ENCODE results near the gene P3H4.

Gene P3H4

DNA sequence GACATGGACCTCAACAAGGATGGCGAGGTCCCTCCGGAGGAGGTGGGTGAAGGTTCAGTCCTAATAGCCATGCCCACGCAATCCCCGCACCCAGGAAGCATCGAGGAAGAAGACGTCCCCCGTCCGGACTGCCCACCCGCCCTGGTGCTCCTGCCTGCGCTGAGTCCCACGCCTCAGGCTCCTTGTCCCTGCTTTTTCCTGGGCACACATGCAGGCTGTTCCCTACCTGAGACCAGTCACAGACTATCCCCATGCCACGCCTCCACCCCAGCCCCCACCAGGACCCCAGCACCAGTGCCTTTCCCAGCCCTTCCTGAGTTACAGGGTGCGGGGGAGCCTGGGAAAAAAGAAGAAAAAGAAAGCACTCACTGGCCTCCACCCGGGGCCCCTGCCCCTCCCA, 10.0 kb upstream of the P3H4 start:
- DNase-seq: no peak

DNA sequence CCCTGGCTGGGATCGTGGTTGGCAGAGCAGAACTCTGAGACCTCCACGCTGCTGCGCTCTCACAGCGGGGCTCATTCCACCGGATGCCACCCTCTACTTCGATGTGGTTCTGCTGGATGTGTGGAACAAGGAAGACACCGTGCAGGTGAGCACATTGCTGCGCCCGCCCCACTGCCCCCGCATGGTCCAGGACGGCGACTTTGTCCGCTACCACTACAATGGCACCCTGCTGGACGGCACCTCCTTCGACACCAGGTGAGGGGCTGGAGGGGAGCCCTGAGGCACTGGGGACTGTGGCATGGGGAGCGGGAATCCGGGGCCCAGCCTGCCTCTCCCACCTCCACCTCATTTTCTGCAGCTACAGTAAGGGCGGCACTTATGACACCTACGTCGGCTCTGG, 6.3 kb upstream of the P3H4 start:
- no peak for DNase-seq

DNA sequence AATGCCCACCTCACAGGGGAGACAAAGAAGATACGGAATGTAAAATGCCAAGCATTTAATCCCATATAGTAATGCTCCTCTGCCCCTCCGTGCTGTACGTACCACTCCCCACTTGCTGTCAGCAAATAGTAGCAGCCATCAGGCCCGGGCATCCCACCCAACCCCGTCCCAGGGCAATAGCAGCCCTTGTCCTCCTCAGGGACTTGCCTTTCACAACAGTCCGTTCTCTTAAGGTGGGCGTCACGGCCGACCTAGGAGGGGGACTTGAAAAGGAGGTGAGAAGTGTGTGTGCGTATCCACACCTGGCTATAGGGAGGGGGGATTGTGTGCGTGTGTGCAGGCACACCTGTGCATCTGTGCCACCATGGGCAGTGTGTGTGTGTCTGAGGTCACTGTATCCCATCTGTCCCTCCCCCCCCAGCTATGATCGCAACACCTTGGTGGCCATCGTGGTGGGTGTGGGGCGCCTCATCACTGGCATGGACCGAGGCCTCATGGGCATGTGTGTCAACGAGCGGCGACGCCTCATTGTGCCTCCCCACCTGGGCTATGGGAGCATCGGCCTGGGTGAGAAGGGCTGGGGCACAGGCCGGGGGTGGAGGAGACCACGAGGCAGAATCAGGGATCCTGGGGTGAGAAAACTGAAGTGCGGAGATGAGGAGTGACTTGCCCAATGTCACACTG, 5.0 kb upstream of the P3H4 start:
- DNase-seq: no peak

DNA sequence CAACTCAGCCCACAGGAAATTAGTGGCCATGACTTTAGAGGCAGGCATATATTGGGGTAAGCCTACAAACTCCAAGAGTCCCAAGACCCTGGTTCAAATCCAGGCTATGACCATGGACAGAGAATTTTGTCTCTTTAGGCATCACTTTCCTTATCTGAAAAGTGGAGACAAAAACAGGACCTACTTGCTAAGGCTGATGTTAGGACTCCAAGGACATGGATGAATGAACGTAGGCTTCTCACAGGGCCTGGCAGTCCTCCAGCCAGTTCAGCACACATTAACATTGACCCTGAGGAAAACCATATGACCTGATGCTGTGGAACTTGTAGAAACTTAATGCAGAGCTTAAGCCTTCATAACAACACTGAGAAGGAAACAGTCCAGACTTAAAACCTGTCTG, 2.4 kb upstream of the P3H4 start:
- DNase-seq: no peak

DNA sequence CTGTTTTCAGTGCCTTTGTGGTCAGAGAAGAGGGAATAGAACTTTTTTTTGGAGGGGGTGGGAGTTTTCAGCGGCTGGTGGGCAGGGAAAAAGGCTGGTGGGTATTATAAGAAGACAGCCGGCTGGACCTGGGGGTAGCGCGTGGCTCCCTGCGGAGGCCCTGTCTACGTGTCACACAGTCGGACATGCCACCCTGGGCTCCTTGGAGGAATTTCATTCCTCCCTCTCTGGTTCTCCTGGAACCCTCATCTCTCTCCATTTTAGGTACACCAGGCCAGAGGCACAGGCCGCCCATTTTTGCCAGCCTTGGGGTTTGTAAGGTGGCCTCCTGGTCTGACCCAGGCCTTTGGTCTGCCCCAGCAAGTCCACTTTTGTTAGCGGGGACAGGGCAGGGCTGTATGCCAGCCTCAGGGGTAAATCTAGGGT, 2.0 kb upstream of the P3H4 start:
- DNase-seq: no peak

DNA sequence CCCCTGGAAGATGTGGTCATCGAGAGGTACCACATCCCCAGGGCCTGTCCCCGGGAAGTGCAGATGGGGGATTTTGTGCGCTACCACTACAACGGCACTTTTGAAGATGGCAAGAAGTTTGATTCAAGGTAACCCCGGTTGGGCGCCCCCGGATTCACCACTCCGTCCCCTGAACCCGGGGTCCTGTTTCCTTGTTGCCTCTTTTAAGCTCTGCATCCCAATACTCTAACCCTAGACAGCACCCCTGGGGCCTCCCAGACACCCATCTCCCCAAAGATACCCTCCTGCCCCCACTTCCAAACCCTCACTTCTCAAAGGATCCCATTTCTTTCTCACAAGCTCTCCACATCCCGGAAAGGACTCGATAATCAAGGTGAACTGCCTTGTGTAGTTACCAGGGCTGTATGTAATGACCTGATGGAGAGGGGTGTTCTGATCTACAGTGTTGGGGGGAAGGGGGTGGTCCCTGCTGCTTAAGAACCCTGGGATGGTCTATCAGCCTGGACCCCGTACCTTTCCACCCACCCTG, 1.5 kb upstream of the P3H4 start:
- DNase-seq: no peak

DNA sequence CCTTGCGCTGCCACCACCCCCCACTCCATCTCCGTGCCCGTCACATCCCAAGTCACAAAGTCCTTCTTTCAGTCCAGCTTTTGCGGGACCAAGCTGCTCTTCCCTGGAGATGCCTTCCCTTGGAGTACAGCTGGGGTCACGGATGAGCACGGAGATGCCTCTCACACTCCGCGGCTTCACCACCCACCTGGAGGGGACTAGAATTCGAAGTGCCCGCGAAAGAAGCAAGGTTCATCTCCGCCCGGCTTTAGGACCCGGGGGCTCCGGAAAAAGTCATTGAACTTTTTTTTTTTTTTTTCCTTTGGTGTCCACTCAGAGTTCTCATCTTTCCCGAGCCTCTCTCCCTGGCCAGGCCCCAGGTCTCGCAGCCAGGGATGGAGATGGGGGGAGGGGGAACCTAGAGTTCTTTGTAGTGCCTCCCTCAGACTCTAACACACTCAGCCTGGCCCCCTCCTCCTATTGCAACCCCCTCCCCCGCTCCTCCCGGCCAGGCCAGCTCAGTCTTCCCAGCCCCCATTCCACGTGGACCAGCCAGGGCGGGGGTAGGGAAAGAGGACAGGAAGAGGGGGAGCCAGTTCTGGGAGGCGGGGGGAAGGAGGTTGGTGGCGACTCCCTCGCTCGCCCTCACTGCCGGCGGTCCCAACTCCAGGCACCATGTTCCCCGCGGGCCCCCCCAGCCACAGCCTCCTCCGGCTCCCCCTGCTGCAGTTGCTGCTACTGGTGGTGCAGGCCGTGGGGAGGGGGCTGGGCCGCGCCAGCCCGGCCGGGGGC, 817 bp upstream of the P3H4 start, which contains the start of gene FKBP10:
Gene FKBP10, plus strand, starts transcription at position 624 of the 771 bp plus-strand sequence. Its CDS starts 31 bp downstream, at position 655.
- DNase-seq: peak; percentile 77

DNA sequence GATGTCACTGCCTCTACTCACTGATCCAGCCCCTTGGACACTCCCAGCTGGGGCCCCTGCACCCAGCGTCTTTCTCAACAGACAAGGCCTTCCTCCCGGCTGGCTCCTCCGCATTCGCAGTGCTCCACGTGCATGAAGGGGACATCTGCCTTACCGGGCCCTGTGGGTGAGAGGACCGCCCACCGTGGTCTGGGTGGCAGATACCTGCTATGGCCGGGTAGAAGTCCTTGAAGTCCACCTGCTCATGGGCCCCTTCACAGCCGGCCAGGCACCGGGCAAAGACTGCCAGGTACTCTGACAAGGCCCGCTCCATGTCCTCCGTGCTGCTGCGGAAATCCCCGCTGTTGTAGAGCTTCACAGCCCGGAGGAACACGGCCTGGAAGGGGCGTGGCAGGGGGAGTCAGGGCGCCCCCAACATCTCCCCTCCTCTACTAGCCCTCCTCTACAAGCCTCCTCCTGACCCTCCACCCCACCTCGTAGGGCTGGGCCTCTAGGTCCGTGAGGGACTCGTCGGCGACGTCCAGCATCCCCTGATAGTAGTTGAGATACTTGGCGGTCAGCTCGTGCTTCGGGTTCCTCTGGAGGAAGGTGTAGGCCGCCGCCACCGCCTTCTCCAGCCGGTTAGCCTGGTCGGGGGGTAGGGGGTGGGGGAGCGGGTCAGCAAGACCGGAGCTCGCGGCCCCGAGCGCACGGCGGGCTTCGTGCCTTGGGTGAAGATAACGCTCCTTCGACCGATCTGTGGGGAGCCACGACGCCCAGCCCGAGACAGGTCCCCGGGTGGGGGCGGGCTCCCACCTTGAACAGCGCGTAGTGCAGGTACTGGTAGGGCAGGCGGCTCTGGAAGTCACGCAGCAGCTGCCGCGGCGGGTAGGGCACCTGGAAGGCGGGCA, 845 bp downstream of the P3H4 start:
- peak; percentile 57 for DNase-seq

DNA sequence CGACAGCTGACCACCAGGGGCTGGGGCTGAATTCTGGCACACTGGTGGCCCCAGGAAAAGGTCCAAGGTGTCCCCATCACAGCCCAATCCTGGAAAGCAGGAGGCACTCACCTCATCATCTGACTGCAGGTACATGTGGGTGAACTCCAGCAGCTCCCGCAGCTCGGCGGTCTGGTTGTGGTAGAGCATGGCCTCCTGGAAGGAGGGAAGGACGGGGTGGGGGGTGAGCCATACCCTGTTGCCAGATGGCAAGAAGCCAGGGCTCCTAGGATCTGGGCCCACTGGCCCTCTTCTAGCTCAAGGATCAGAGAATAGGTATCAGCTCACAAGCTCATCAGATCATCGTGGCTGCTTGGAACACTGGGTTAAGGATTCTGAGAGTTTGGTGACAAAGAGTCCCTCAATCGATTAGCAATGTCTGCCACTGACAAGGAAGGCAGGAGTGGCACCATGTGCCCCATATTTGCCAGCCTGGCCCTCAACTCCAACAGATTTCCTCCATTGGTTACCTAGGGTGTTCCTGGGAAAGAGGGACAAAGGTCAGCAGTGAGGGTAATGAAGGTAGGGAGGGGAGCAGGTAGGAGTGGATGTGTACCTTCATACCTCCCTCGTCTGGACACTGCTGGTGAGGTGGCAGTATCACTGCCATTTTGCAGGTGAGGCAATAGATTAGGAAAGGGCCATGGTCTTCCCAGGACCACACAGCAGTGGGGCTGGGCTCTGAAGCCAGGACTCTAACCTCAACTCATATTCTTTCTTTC, 4.9 kb downstream of the P3H4 start:
- DNase-seq: no peak

DNA sequence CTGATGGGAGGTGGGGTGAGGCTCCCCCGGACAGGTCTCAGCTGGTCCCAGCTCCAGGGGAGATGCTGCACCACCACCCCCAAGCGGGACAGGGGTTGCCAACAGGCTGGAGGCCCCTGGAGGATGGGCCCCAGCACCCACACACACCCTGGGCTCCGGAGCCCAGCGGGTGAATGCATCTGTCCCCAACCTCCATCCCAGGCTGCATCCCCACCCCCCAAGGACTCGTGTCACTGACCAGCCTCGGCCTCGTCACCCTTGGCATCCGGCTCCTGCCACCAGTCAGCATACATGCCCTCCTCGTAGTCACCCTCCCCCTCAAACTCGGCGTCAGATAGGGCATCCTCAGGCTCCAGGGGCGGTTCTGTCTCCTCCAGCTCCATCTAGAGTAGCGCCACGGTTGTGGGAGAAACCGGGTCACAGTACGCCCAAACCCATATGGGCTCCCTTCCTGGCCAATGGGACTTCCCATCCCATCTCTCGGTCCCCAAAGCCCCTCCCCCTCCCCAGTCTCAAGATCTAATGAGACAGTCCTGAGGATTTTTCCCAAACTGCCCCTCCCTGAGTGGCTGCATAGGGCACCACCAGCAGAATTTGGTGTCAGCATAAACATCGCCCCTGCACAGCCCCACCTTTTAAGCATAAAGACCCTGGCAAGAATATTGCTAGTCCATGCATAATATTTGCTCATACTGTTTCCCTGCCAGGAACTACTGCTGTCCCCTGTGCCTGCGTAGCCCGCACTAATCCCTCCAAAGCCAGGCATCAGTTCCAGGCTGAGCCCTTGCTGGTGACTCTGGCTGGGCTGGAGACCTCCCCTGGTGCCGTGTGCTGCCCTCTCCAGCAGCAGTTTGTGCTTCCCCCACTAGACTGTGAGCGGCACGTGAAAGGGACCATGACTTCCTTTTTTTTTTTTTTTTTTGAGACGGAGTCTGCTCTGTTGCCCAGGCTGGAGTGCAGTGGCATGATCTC, 8.4 kb downstream of the P3H4 start:
- no peak for DNase-seq

DNA sequence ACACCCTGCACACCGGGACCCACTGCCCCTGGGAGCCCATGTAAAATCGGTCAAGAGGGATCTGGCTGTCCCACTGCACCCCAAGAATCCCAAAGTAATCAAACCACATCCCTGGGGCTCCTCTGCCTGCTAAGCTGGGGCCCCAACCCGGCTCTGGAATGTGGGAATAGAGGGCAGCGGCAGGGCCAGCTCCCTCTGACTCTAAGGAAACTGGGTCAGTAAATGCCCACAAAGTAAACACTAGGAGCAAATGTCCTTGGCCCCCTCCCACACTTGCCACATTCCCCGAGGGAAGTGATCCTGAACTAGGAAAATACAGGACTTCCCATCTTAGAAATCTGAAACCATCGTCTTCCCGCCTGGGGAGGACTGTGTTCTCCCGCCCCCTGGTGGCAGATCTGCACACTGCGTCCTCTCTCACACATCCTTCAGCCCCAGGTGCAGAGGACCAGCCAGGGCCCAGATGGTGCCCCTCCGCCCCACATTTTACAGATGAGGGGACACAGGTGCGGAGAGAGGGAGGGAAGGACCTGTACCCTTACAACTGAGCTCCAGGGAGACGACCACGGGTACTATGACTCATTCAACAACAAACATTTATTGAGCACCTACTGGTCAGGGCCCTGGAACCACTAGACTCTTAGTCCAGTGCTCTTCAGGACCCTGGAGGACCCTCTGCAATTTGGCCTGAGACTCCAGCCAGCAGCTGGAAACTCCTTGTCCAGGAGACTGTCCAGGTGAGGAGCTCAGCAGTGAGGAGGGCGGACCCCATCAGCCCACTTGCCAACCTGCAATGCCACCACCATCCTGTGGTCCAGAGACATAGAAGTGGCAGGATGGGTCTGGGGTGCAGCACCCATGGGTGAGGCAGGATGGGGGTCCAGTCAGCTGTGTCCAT, 10.1 kb downstream of the P3H4 start:
- DNase-seq: peak; percentile 71

DNA sequence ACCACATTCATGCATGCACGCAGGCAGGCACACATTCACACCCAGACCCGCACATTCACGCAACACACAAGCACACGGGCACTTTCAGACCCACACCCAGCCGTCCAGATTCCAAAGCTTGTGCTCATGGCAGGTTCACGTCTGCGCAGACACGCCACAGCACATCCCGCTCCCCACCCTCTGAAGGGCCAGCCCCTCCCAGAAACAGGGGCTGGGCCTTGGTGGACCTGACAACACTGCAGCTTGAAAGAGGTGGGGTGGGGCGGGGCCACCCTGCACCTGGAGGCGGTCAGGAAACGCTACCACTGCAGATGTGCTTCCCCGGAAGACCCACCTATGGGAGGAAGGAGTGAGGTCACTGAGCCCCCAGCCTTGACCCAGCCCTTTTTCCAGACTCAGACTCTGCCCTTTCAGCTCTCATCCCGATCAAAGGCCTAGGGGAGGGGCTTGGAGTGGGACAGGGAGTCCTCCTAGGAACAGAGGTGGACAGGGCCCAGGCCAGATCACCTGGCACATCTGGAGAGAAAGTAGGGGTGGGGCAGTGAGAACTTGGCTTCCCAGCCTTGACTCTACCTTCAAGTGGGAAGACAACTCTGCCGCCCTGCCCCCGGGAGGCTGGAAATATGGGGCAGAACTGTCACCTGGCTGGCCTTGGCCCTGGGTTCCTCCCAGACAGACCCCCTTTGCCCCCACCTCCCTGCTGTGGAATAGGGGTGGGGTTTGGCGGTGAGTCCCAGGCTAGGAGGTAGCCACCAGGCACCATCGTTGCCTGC, 11.0 kb downstream of the P3H4 start:
- peak; percentile 80 for DNase-seq

DNA sequence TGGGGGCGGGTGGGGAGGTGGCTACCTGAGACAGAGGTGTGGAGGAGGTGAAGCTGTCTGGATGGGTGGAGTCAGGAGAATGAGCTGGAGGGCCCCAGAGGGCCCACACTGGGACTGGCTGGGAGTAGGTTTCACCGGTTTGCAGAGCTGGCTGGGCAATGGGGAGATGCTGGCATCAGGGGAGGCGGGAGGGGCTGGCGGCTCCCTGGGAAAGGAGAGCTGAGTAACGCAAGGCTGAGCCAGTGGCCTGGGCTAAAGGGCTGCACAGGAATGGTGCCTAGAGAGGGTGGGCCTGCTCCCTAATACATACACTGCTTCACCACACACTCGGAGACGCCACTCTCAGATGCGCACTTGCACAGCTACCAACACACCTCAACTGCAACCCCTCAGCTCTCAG, 12.4 kb downstream of the P3H4 start:
- no peak for DNase-seq

DNA sequence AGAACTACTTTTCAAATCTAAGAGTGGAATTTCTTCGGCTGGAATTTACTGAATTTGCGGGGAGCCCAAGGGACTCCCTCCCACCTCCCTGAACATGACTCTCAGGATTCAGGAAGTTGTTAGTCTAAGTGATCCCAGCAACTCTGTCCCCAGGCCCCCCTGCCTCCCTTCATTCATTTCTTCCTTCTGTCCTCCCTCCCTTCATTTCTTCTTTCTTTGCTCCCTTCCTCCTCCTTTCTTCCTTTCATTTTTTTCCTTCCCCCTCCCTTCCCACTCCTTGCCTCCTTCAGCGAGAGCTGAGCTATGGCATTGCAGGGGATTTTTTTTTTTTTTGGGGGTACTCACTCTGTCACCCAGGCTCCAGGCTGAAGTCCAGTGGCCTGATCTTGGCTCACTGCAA, 14.4 kb downstream of the P3H4 start:
- DNase-seq: no peak

DNA sequence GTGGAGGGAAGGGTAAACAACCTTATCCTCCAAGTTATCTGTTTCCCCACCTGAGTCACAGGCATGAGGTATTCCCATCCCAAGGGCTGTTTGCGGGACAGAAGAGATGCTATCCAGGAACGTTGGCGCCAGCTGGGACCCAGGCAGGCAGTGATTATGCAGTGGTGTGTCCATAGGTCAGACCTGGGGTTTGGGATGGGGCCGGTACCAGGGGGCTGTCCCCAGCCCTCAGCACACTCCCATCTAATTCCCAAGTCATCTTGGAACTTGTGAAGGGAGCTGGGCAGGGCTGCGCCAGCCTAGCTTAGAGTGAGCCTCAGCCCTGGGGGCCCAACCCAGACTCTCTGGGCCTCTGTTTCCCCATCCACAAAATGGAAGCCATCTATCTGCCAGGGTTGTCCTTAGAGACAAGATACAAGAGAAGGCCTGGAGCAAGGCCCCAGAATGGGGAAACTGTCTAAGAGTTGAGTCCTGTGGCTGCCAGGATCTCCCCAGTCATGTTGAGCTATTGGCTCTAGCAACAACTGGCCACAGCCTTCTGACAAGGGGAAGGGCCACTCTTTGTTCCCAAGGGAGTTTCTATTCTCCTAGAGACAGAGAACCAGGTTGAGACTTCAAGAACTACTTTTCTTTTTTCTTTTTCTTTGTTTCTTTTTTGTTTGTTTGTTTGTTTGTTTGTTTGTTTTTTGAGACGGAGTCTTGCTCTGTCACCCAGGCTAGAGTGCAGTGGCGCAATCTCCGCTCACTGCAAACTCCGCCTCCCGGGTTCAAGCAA, 15.4 kb downstream of the P3H4 start:
- DNase-seq: no peak

DNA sequence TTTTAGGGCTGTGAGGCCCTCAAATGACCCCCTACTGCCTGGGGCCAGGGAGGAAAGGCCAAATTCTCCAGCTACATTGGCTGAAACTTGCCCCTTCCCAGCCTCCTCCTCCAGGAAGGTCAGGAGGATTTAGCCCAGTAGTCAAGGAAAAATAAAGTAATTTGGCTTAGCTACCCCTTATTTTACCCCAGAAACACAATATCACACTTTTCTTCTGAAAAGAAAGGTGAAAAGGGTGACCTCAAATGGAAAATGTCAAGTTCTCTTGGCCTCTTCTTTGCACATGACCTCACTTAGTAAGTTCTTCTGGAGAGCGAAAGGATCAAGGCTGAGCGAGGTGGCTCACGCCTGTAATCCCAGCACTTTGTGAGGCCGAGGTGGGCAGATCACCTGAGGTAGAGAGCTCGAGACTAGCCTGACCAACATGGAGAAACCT, 17.2 kb downstream of the P3H4 start:
- DNase-seq: no peak

DNA sequence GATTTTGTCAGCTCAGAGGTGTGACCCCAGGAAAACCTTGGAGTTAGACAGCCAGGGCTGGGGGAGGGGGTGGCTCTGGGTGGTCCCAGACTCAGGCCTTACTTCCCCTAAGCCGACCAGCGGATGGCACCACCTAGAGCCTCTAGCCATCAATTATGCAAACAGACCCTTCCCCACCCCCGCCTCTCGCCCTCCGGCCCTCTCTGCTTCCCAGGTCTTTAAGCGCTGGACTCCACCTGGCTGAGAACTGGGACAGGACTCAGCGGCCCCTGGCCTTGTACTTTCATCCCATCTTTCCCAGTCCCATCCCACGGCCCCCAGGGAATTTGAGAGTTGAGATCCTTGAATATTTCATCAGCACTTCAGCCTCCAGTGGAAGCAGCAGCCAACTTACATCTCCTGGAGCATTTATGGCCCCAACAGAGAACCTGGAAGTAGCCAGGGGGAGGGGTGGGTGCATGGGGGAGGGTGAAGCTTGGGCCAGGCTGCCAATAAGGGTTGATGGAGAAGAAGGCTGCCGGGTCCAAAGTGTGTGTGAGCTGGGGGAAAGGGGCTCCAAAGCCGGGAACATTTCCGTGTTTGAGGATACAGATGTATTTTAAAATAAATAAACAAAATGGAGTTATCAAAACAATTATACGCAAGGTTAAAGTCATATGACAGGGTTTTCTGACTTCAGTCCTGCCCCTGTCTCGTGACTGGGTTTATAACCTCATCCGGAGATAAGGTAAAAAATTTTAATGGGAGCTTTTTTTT, 17.8 kb downstream of the P3H4 start:
- DNase-seq: no peak

Measured in COR-L47 (cell line).